H1 (cell line): ENCODE results near the gene ODAD3. TPM values are rescaled to one million over a fixed set of nuclear protein-coding genes. Genes with fewer than 3 reads are reported as not detected.

Experiments
- CTCF ChIA-PET: fragments of 300-600 bp; sonication (Branson Sonifier 250); formaldehyde crosslinking; loops from one replicate; lab custom pipeline; 2021; ENCODE audit not compliant: partially characterized antibody; lab: Charles Lee
- POLR2A ChIA-PET: fragments of 300-600 bp; sonication (Branson Sonifier 250); formaldehyde crosslinking; loops from one replicate; lab custom pipeline; 2021; ENCODE audit warnings: inconsistent platforms; ENCODE audit not compliant: partially characterized antibody; lab: Charles Lee
- DNase-seq, 2 experiments: peaks; one replicate each; pipeline versions ENCODE4 v3.0.0 to v3.0.0-alpha.2; 2010 to 2022; ENCODE audit warnings: low spot score in 2 of 2, low read depth in 1 of 2, mixed read lengths in 1 of 2
- FAIRE-seq: peaks from 2 replicates; lab custom pipeline; 2011; peaks lifted over from hg19 to GRCh38; lab: Jason Lieb, UNC
- H2AFZ ChIP-seq: 2 replicates; pipeline ENCODE4 v1.8.1; 2012; ENCODE audit warnings: low read length, inconsistent platforms
- H2AK5ac ChIP-seq: 2 replicates; pipeline ENCODE4 v1.6.1; 2013; ENCODE audit warnings: low read depth, low read length
- H2BK120ac ChIP-seq: replicated peaks from 2 replicates; pipeline ENCODE3; 2013; ENCODE audit warnings: low read depth, low read length, inconsistent platforms
- H2BK12ac ChIP-seq: 2 replicates; pipeline ENCODE4 v1.6.1; 2013; ENCODE audit warnings: low read depth, low read length
- H2BK15ac ChIP-seq: 2 replicates; pipeline ENCODE4 v1.6.1; 2013; ENCODE audit warnings: low read length
- H2BK20ac ChIP-seq: 2 replicates; pipeline ENCODE4 v1.6.1; 2013; ENCODE audit warnings: low read length
- H2BK5ac ChIP-seq: 2 replicates; pipeline ENCODE4 v1.6.1; 2013; ENCODE audit warnings: low read depth, low read length
- H3K14ac ChIP-seq: 2 replicates; pipeline ENCODE4 v1.6.1; 2013; ENCODE audit warnings: inconsistent platforms; ENCODE audit not compliant: insufficient read length
- H3K18ac ChIP-seq: 2 replicates; pipeline ENCODE4 v1.6.1; 2013; ENCODE audit warnings: low read length; ENCODE audit errors: extremely low read depth
- H3K23ac ChIP-seq: 2 replicates; pipeline ENCODE4 v1.6.1; 2013; ENCODE audit warnings: inconsistent platforms; ENCODE audit not compliant: insufficient read length
- H3K23me2 ChIP-seq: 2 replicates; pipeline ENCODE4 v1.6.1; 2013; ENCODE audit warnings: low read depth, low read length
- H3K27ac ChIP-seq: 2 replicates; pipeline ENCODE4 v1.6.1; 2011; ENCODE audit warnings: low read depth, low read length, inconsistent platforms
- H3K27me3 ChIP-seq, 4 experiments: replicated peaks in 1 of 4; 1 replicate in 1 of 4; 2 replicates in 3 of 4; pipeline versions ENCODE4 v1.6.1 to v1.8.1; 2011 to 2013; ENCODE audit warnings: low read length in 3 of 4, mild to moderate bottlenecking in 3 of 4, inconsistent platforms in 2 of 4, mixed read lengths in 2 of 4, moderate library complexity in 1 of 4; ENCODE audit not compliant: control insufficient read depth in 3 of 4, insufficient read depth in 3 of 4; ENCODE audit errors: extremely low read depth in 1 of 4
- H3K36me3 ChIP-seq, 4 experiments: 2 replicates each; pipeline versions ENCODE4 v1.6.1 to v1.8.1; 2011 to 2013; ENCODE audit warnings: mild to moderate bottlenecking in 4 of 4, low read length in 3 of 4, moderate library complexity in 2 of 4, control low read depth in 1 of 4, inconsistent platforms in 1 of 4; ENCODE audit not compliant: insufficient read depth in 4 of 4, control insufficient read depth in 2 of 4
- H3K4ac ChIP-seq: replicated peaks from 2 replicates; pipeline ENCODE3; 2013; ENCODE audit warnings: low read length, low read depth, mixed read lengths, inconsistent platforms; ENCODE audit not compliant: insufficient read length
- H3K4me1 ChIP-seq, 4 experiments: replicated peaks in 1 of 4; 1 replicate in 1 of 4; 2 replicates in 3 of 4; pipeline versions ENCODE4 v1.6.1 to v1.8.1; 2011 to 2013; ENCODE audit warnings: low read length in 3 of 4, inconsistent platforms in 2 of 4, mixed read lengths in 1 of 4; ENCODE audit not compliant: insufficient read depth in 4 of 4, control insufficient read depth in 3 of 4
- H3K4me2 ChIP-seq, 2 experiments: 2 replicates each; pipeline versions ENCODE4 v1.6.1 to v1.8.1; 2011 to 2013; ENCODE audit warnings: low read depth in 2 of 2, low read length in 2 of 2, control low read depth in 1 of 2, inconsistent platforms in 1 of 2, mild to moderate bottlenecking in 1 of 2; ENCODE audit not compliant: insufficient read depth in 1 of 2
- H3K4me3 ChIP-seq, 4 experiments: fragments of 200-600, 300-600 bp in 1 of 4; sonication (generic), shearing (Covaris generic), sonication (Bioruptor Twin) in 1 of 4; 2 replicates each; pipeline versions ENCODE4 v1.5.1 to v1.8.1; 2011 to 2016; ENCODE audit warnings: low read length in 4 of 4, low read depth in 3 of 4, control low read depth in 2 of 4, inconsistent platforms in 2 of 4, mild to moderate bottlenecking in 2 of 4, mixed read lengths in 1 of 4, moderate library complexity in 1 of 4; ENCODE audit not compliant: insufficient read depth in 2 of 4; ENCODE audit errors: extremely low read depth in 1 of 4
- H3K56ac ChIP-seq: replicated peaks from 2 replicates; pipeline ENCODE3; 2013; ENCODE audit warnings: low read depth, mild to moderate bottlenecking, mixed read lengths, low read length, inconsistent platforms; ENCODE audit not compliant: insufficient read length
- H3K79me1 ChIP-seq: 2 replicates; pipeline ENCODE4 v1.6.1; 2013; ENCODE audit warnings: low read depth, low read length, control low read depth
- H3K79me2 ChIP-seq, 2 experiments: 2 replicates each; pipeline versions ENCODE4 v1.6.1 to v1.8.1; 2012 to 2013; ENCODE audit warnings: low read length in 2 of 2, mild to moderate bottlenecking in 2 of 2, inconsistent platforms in 1 of 2; ENCODE audit not compliant: insufficient read depth in 2 of 2, control insufficient read depth in 1 of 2
- H3K9ac ChIP-seq, 4 experiments: replicated peaks in 1 of 4; 1 replicate in 1 of 4; 2 replicates in 3 of 4; pipeline versions ENCODE4 v1.6.1 to v1.8.1; 2011 to 2013; ENCODE audit warnings: low read depth in 3 of 4, low read length in 3 of 4, control low read depth in 2 of 4, mild to moderate bottlenecking in 2 of 4, moderate library complexity in 2 of 4, inconsistent platforms in 1 of 4; ENCODE audit errors: extremely low read depth in 1 of 4
- H3K9me3 ChIP-seq, 2 experiments: 2 replicates each; pipeline versions ENCODE4 v1.6.1 to v1.8.1; 2012 to 2013; ENCODE audit warnings: mild to moderate bottlenecking in 2 of 2, moderate library complexity in 2 of 2, control low read depth in 1 of 2, inconsistent platforms in 1 of 2, low read depth in 1 of 2, low read length in 1 of 2, mixed read lengths in 1 of 2; ENCODE audit not compliant: insufficient read depth in 2 of 2
- H4K20me1 ChIP-seq, 2 experiments: replicated peaks in 1 of 2; 2 replicates each; pipeline versions ENCODE3 to v1.8.1; 2011 to 2013; ENCODE audit warnings: inconsistent platforms in 2 of 2, low read length in 2 of 2, mild to moderate bottlenecking in 1 of 2; ENCODE audit not compliant: insufficient read depth in 2 of 2, control insufficient read depth in 1 of 2
- H4K5ac ChIP-seq: 2 replicates; pipeline ENCODE4 v1.6.1; 2013; ENCODE audit warnings: low read length, low read depth, mixed read lengths, inconsistent platforms; ENCODE audit not compliant: insufficient read length
- H4K8ac ChIP-seq: 2 replicates; pipeline ENCODE4 v1.8.0; 2013; ENCODE audit warnings: mild to moderate bottlenecking, moderate library complexity, low read length, inconsistent platforms; ENCODE audit not compliant: insufficient read depth; ENCODE audit errors: extremely low read depth
- H4K91ac ChIP-seq: replicated peaks from 2 replicates; pipeline ENCODE3; 2013; ENCODE audit warnings: low read length, mixed read lengths, inconsistent platforms; ENCODE audit not compliant: insufficient read length
- CBX5 ChIP-seq: fragments of 300-800, 300-1000 bp; sonication (generic); IDR thresholded peaks from 2 replicates; pipeline ENCODE4 v1.7.1; 2016; ENCODE audit warnings: antibody characterized with exemption, low read length, low read depth
- CBX8 ChIP-seq: fragments of 300-800, 300-1000 bp; sonication (generic); IDR thresholded peaks from 2 replicates; pipeline ENCODE4 v1.7.1; 2016; ENCODE audit warnings: low read depth, low read length, borderline replicate concordance
- CHD1 ChIP-seq: IDR thresholded peaks from 2 replicates; pipeline ENCODE4 v1.6.1; 2012; ENCODE audit warnings: low read depth, low read length, improper control_type of control experiment
- EP300 ChIP-seq, 2 experiments: IDR thresholded peaks; 1 replicate in 1 of 2; 2 replicates in 1 of 2; pipeline ENCODE4 v1.6.1; 2011 to 2012; ENCODE audit warnings: low read depth in 2 of 2, low read length in 2 of 2, mild to moderate bottlenecking in 2 of 2, borderline replicate concordance in 1 of 2, inconsistent platforms in 1 of 2, moderate library complexity in 1 of 2
- EZH2 ChIP-seq: fragments of 200-600 bp; sonication (generic); IDR thresholded peaks from 2 replicates; pipeline ENCODE4 v1.7.1; 2012; ENCODE audit warnings: low read depth, mild to moderate bottlenecking, moderate library complexity, low read length, inconsistent platforms; ENCODE audit not compliant: severe bottlenecking
- KDM1A ChIP-seq: fragments of 200-600, 300-600 bp; sonication (generic); IDR thresholded peaks from 2 replicates; pipeline ENCODE4 v1.7.1; 2016; ENCODE audit warnings: mild to moderate bottlenecking, low read length, borderline replicate concordance
- NANOG ChIP-seq: IDR thresholded peaks from 2 replicates; pipeline ENCODE4 v1.6.1; 2011; ENCODE audit warnings: low read length, low read depth, mild to moderate bottlenecking, inconsistent platforms; ENCODE audit not compliant: insufficient read depth, poor library complexity, severe bottlenecking
- RNF2 ChIP-seq: fragments of 200-900, 300-1000 bp; sonication (generic); IDR thresholded peaks from 2 replicates; pipeline ENCODE4 v1.7.1; 2016; ENCODE audit warnings: borderline replicate concordance, low read depth, mild to moderate bottlenecking, antibody characterized with exemption, low read length; ENCODE audit not compliant: poor library complexity, severe bottlenecking; ENCODE audit errors: missing control alignments
- SIX5 ChIP-seq: IDR thresholded peaks from 2 replicates; pipeline ENCODE4 v1.6.1; 2011; ENCODE audit warnings: mild to moderate bottlenecking, low read depth, low read length
- SP1 ChIP-seq: IDR thresholded peaks from 2 replicates; pipeline ENCODE4 v1.6.1; 2011; ENCODE audit warnings: low read depth, low read length
- SP2 ChIP-seq: IDR thresholded peaks from 2 replicates; pipeline ENCODE4 v1.6.1; 2012; ENCODE audit warnings: mild to moderate bottlenecking, low read length, inconsistent platforms
- SP4 ChIP-seq: IDR thresholded peaks from 2 replicates; pipeline ENCODE4 v1.6.1; 2012; ENCODE audit warnings: low read length, inconsistent platforms
- TAF1 ChIP-seq: IDR thresholded peaks from 2 replicates; pipeline ENCODE4 v1.6.1; 2011; ENCODE audit warnings: mild to moderate bottlenecking, low read depth, low read length
- ZNF274 ChIP-seq: IDR thresholded peaks from 2 replicates; pipeline ENCODE4 v1.7.0; 2012; ENCODE audit warnings: low read length, borderline replicate concordance; ENCODE audit errors: extremely low read depth
- WGBS, 2 experiments: shearing (Covaris generic) in 1 of 2; methylation state at CpG; one replicate each; pipeline versions ENCODE4 v1.1.6 to v1.1.7; 2013 to 2015; ENCODE audit warnings: low lambda C conversion rate in 2 of 2, mixed read lengths in 2 of 2, inconsistent platforms in 1 of 2, low coverage in 1 of 2, missing lambda C conversion rate in 1 of 2; ENCODE audit not compliant: insufficient replicate concordance in 2 of 2, insufficient coverage in 1 of 2, insufficient read length in 1 of 2; ENCODE audit errors: extremely low coverage in 1 of 2, missing lambda C conversion rate in 1 of 2; 5-methylcytosine and 5-hydroxymethylcytosine counted together
- polyA plus RNA-seq, 7 experiments: library from polyadenylated mRNA; depleted of rRNA in 3 of 7; stranded (reverse) in 5 of 7; unstranded in 2 of 7; fragments of >200 nt in 5 of 7; fragments of 200-250 nt in 2 of 7; gene quantifications; 1 replicate in 5 of 7; 2 replicates in 1 of 7; 4 replicates in 1 of 7; pipeline versions ENCODE4 v1.2.1 to v1.2.3, GENCODE V29; 2011 to 2013; ENCODE audit warnings: missing spikeins in 2 of 7, mixed read lengths in 2 of 7
- total RNA-seq: library from RNA; stranded (reverse); fragmentation: NEBNext Ultra II Directional; extraction: Animal tissue kit (Norgen Biotek cat#: 25700); gene quantifications from 2 replicates; pipeline ENCODE4 v1.2.1, GENCODE V29; 2021

ODAD3 gene
- total and polyA plus RNA-seq, 2 of the 8 experiments (the other 6 are each of a cell fraction or from before 2014, with no cell fraction given), result 2.1 to 2.2 TPM

DNA sequence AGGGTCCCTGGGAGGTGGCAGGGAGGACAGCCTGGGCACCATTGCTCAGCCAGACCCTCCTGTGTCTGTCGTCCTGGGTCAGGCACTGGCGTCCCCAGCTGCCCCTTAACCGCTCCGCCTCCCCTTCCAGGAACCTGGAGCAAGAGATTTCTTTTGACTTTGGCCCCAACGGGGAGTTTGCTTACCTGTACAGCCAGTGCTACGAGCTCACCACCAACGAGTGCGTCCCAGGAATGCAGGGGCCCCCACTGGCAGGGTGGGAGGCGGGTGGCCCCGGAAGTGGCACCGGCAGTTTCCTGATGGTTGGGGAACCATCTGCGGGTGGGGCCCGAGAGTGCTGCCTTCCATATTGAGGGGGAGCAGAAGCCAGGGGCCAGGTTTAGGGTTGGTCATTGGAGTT, 13.5 kb upstream of the ODAD3 start:
- Histone ChIP-seq H3K23ac (no peak overlapping the region), H3K14ac (no peak overlapping the region), H4K20me1 (peaks cover 7 to 20% of the 10 kb centered on the region in 2 experiments), H3K56ac (no peak overlapping the region), H3K36me3 (peaks cover 11 to 42% (median 34%) of the 10 kb centered on the region in 4 experiments; a peak in 7 of 8 replicates), H3K9ac (no peak overlapping the region), H2BK20ac (no peak overlapping the region), H2BK120ac (no peak overlapping the region), H4K91ac (no peak overlapping the region), H3K79me2 (no peaks in the 10 kb centered on the region), H3K27ac (no peak overlapping the region), H3K4ac (no peak overlapping the region), H2BK12ac (no peak overlapping the region), H3K4me2 (no peak overlapping the region), H3K18ac (no peak overlapping the region), H3K9me3 (no peaks in the 10 kb centered on the region), H2BK15ac (no peak overlapping the region), H3K23me2 (no peaks in the 10 kb centered on the region), H3K79me1 (no peaks in the 10 kb centered on the region), H3K27me3 (no peaks in the 10 kb centered on the region), H4K5ac (no peak overlapping the region), H3K4me3 (no peak overlapping the region), H2AK5ac (no peak overlapping the region), H3K4me1 (peaks cover 2 to 9% (median 6%) of the 10 kb centered on the region in 4 experiments; a peak in 6 of 7 replicates), H2BK5ac (no peak overlapping the region), H2AFZ (no peak overlapping the region), H4K8ac (no peak overlapping the region)
- TF ChIP-seq EP300 (IDR thresholded peaks at IDR 0.05; ENCODE audit: borderline replicate concordance in 1 of 2, low read depth in 2 of 2, low read length in 2 of 2), result no peak
- no peak for TF ChIP-seq SP1
- no peak for TF ChIP-seq SIX5
- no peak for TF ChIP-seq ZNF274
- no peak for TF ChIP-seq EZH2
- TF ChIP-seq TAF1, result no peak
- no peak for TF ChIP-seq CBX8
- TF ChIP-seq CBX5, result no peak
- no peak for TF ChIP-seq SP2
- TF ChIP-seq SP4, result no peak
- TF ChIP-seq NANOG, result no peak
- no peak for TF ChIP-seq CHD1
- TF ChIP-seq RNF2, result no peak
- TF ChIP-seq KDM1A, result no peak
- POLR2A ChIA-PET, result interaction anchor here (1.0 to 3.3 kb wide), 7 partner anchors 11 to 173 kb away, joined by 3 to 14 read pairs (median 3); partner anchors contain the start of genes EPOR and SWSAP1
- DNase-seq, result no peak
- FAIRE-seq, result no peak
- CTCF ChIA-PET, result interaction anchor here (0.7 to 3.0 kb wide), 10 partner anchors 8 to 154 kb away, joined by 3 to 18 read pairs (median 4); partner anchors contain the start of gene SWSAP1
- 100% methylated on average over 4 of the region's 13 CpGs; no CpG with 5 or more reads in 1 of the 2 experiments for WGBS, 2 experiments
